Measurements from ENCODE around the gene PRUNE2.

DNA sequence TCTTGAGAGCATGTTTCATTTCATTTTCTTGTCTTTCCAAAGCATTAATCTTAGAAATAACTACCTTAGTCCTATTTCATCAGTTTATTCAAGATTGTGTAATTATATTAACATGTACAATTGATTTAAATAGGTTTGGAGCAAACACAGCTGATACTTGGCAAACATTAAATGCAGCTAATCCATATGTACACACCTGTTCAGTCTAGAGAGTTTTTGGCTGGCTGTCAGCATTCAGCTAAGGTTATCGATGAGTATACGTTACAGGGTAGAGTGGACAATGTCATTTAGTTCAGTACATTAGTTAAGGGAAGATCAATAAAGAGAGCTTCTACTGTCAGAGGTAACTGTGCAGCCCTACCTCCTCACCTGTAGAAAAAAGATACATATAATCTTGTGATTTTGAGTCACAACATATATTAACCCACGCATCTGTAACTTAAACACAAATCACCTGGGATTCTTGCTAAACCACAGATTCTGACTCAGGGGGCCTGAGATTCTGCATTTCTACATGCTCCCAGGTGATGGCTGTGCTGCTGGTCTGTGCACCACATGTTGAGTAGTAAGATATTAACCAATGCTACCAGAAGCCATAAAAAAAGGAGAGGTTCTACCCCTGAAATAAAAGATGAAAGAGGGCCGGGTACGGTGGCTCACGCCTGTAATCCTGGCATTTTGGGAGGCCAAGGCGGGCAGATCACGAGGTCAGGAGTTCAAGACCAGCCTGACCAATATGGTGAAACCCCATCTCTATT is 175.8 kb downstream of the PRUNE2 start:
- TF ChIP-seq, protein P1, sequence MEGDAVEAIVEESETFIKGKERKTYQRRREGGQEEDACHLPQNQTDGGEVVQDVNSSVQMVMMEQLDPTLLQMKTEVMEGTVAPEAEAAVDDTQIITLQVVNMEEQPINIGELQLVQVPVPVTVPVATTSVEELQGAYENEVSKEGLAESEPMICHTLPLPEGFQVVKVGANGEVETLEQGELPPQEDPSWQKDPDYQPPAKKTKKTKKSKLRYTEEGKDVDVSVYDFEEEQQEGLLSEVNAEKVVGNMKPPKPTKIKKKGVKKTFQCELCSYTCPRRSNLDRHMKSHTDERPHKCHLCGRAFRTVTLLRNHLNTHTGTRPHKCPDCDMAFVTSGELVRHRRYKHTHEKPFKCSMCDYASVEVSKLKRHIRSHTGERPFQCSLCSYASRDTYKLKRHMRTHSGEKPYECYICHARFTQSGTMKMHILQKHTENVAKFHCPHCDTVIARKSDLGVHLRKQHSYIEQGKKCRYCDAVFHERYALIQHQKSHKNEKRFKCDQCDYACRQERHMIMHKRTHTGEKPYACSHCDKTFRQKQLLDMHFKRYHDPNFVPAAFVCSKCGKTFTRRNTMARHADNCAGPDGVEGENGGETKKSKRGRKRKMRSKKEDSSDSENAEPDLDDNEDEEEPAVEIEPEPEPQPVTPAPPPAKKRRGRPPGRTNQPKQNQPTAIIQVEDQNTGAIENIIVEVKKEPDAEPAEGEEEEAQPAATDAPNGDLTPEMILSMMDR (IDR thresholded peaks at IDR 0.05), result no peak
- no peak for TF ChIP-seq POLR2A (IDR thresholded peaks at IDR 0.05)

All from adrenal gland (tissue), 5 donors.